Aorta (tissue), 5 donors: Measurements from ENCODE around the gene CC2D2A. TPM values are rescaled to one million over a fixed set of nuclear protein-coding genes. Genes with fewer than 3 reads are reported as not detected.
"Not testable (repeated sequence)": the region's sequence is repeated elsewhere in the genome, so short reads cannot be mapped to it uniquely, and the experiment has no call there.

Source experiments
- ATAC-seq: fragments of 200-7000 bp; cut with Tn5 transposase; one replicate; pipeline ENCODE4 v1.9.1; 2022; ENCODE audit warnings: moderate library complexity; ENCODE audit not compliant: low FRiP score
- DNase-seq, 2 donors: peaks; one replicate each; pipeline ENCODE4 v3.0.0-alpha.2; 2020
- H3K27ac ChIP-seq, 2 donors: one replicate each; pipeline ENCODE4 v1.5.1; 2013; ENCODE audit warnings: low read length in 2 of 2, mild to moderate bottlenecking in 2 of 2, moderate library complexity in 2 of 2, control low read depth in 1 of 2, inconsistent platforms in 1 of 2, low read depth in 1 of 2
- H3K27me3 ChIP-seq, 2 donors: one replicate each; pipeline ENCODE4 v1.6.1; 2013; ENCODE audit warnings: control low read depth in 1 of 2, low read length in 1 of 2, mild to moderate bottlenecking in 1 of 2, moderate library complexity in 1 of 2; ENCODE audit not compliant: insufficient read depth in 2 of 2, control insufficient read depth in 1 of 2
- H3K36me3 ChIP-seq, 2 donors: one replicate each; pipeline ENCODE4 v1.6.1; 2013; ENCODE audit warnings: control low read depth in 1 of 2, low read length in 1 of 2, mild to moderate bottlenecking in 1 of 2; ENCODE audit not compliant: insufficient read depth in 2 of 2, control insufficient read depth in 1 of 2
- H3K4me1 ChIP-seq, 2 donors: one replicate each; pipeline ENCODE4 v1.6.1; 2013; ENCODE audit warnings: low read length in 2 of 2, control low read depth in 1 of 2, mild to moderate bottlenecking in 1 of 2, moderate library complexity in 1 of 2; ENCODE audit not compliant: insufficient read depth in 2 of 2, control insufficient read depth in 1 of 2
- H3K4me3 ChIP-seq, 2 donors: one replicate each; pipeline ENCODE4 v1.5.1; 2013; ENCODE audit warnings: low read length in 2 of 2, control low read depth in 1 of 2, mild to moderate bottlenecking in 1 of 2
- H3K9me3 ChIP-seq: one replicate; pipeline ENCODE4 v1.6.1; 2013; ENCODE audit warnings: mild to moderate bottlenecking, low read length; ENCODE audit not compliant: control insufficient read depth
- WGBS, 2 donors: extraction: QIAGEN DNeasy Blood & Tissue Kit; methylation state at CpG; one replicate each; pipeline ENCODE4 v1.1.7; 2013; 5-methylcytosine and 5-hydroxymethylcytosine counted together
- intact Hi-C, 2 donors: fragments of 100-400 bp; cut with DNase I; formaldehyde crosslinking; loops; one replicate each; pipeline versions ENCODE4 v1.14.2 to v1.15.0; 2022
- polyA plus RNA-seq, 2 donors: library from polyadenylated mRNA; stranded (reverse); fragments of 200-250 nt; gene quantifications; one replicate each; pipeline ENCODE4 v1.2.3, GENCODE V29; 2013
- total RNA-seq, 2 donors: library from RNA; stranded (reverse); fragmentation: NEBNext Ultra II Directional; extraction: Animal tissue kit (Norgen Biotek cat#: 25700); gene quantifications; one replicate each; pipeline ENCODE4 v1.2.1, GENCODE V29; 2021
- donor health status: healthy with polysubstance abuse.
- donor health status: Bipolar disorder and iron deficiency.
- donor health status: DM: no; HTN: no; CAD: no.
- donor health status: DM: no; HTN: no; CAD: no.
- donor health status: DM: yes; HTN: yes; CAD: no.

CC2D2A gene
- total and polyA plus RNA-seq, 4 donors, result 26.4 to 41.9 (median 37.3) TPM

- intact Hi-C loops, result no loop called here
- Histone ChIP-seq H3K9me3 (no peaks in the 10 kb centered on the region), H3K27ac (no peak overlapping the region), H3K4me1 (peaks cover 1 to 2% of the 10 kb centered on the region in 2 donors), H3K4me3 (no peak overlapping the region), H3K36me3 (peaks cover 0 to 2% of the 10 kb centered on the region in 2 donors), H3K27me3 (no peaks in the 10 kb centered on the region)
- ATAC-seq (peak; percentile 46), DNase-seq (no peak)
- WGBS, 2 donors, result 67 to 79% methylated on average over 3 of the region's 3 CpGs
These were observed 118.0 kb downstream of the CC2D2A start for GRCh38 chr4:15587649-15588048.

DNA sequence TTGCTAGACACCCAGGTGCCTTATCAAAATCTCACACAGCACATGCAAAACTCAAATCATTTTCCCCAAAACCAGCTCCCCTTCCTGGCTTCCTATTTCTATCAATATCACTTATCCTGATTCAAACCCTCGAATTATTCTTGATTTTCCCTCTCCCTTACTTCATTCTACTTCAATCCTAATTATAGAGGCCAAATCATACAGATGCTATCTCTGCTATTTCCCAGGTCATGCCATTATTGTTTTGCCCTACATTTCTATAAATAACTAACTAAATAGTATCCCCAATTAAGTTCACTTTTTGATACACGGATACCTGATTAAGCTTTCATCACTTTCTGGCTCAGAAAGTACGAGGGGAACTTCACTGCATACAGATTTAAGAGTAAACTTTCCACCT lies 123.1 kb downstream of the CC2D2A start:
- ATAC-seq (no peak), DNase-seq (no peak)
- peaks cover 0 to 2% of the 10 kb centered on the region in 2 donors for H3K36me3 ChIP-seq
- H3K27ac ChIP-seq, result no peak overlapping the region
- H3K27me3 ChIP-seq, result no peaks in the 10 kb centered on the region
- peaks cover 2 to 6% of the 10 kb centered on the region in 2 donors for H3K4me1 ChIP-seq
- no peak overlapping the region for H3K4me3 ChIP-seq
- no peaks in the 10 kb centered on the region for H3K9me3 ChIP-seq
- intact Hi-C loops, result no loop called here
- 11 to 13% methylated on average over 3 of the region's 3 CpGs for WGBS, 2 donors

DNA sequence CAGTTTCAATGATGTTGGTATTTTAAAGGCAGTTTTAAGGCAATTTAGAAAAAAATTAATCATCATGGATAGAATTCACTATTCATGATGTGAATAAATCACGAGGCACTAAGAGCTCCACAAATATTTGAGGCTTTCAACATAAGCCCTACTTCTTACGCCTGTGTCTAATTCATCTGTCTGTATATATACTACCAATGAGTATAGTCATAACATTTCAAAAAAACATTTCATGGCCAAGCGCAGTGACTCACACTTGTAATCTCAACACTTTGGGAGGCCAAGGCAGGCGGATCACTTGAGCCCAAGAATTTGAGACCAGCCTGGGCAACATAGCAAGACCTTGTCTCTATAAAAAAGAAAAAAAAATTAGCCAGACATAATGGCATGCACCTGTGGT lies 129.0 kb downstream of the CC2D2A start:
- H3K27ac ChIP-seq, result no peak overlapping the region
- WGBS, 2 donors, result 89 to 95% methylated on average over 4 of the region's 4 CpGs
- ATAC-seq, result no peak
- DNase-seq, result no peak
- no peaks in the 10 kb centered on the region for H3K27me3 ChIP-seq
- peaks cover 3 to 7% of the 10 kb centered on the region in 2 donors for H3K36me3 ChIP-seq
- no peaks in the 10 kb centered on the region for H3K4me1 ChIP-seq
- H3K9me3 ChIP-seq, result no peaks in the 10 kb centered on the region
- no peak overlapping the region for H3K4me3 ChIP-seq
- intact Hi-C loops, result no loop called here

DNA sequence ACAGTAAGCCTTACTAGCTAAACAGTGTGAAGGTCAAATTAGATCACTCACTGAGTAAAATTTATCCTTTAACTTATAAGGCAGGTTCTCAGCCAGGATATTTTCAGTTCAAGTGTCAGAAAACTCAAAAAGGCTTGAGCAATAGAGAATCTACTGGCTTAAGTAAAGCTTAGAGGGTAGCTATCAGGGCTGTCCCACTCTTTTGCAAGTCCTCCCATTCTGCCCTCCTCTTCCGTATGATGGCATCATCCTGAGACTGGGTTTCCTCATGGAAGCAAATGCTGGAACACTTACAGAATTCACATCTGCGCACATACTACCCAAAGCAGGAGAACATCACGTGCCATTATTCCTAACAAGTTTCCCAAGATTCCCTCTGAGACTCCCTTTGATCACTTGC lies 130.5 kb downstream of the CC2D2A start:
- intact Hi-C loops, result no loop called here
- WGBS, 2 donors, result 92 to 94% methylated on average over 3 of the region's 3 CpGs
- Histone ChIP-seq H3K4me3 (no peak overlapping the region), H3K27me3 (no peaks in the 10 kb centered on the region), H3K9me3 (no peaks in the 10 kb centered on the region), H3K4me1 (no peaks in the 10 kb centered on the region), H3K27ac (no peak overlapping the region), H3K36me3 (peaks cover 3 to 10% of the 10 kb centered on the region in 2 donors)
- ATAC-seq (no peak), DNase-seq (no peak)

DNA sequence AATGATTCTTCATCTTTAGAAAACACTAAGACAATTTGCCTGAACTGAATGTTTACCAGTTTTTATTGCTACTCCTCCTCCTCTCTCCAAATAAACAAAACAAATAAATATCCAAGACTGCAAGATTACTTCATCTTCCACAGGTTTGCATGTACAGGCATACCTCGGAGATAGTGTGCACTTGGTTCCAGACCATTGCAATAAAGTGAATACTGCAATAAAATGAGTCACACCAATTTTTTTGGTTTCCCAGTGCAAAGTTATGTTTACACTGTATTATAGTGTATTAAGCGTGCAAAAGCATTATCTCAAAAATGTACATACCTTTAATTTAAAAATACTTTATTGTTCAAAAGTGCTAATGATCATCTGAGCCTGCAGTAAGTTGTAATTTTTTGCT lies 132.2 kb downstream of the CC2D2A start:
- Histone ChIP-seq H3K4me3 (no peak overlapping the region), H3K27ac (no peak overlapping the region), H3K36me3 (peaks cover 3 to 10% of the 10 kb centered on the region in 2 donors), H3K9me3 (no peaks in the 10 kb centered on the region), H3K27me3 (no peaks in the 10 kb centered on the region), H3K4me1 (no peaks in the 10 kb centered on the region)
- ATAC-seq (no peak), DNase-seq (no peak)
- intact Hi-C loops, result no loop called here
- WGBS, 2 donors, result 92 to 96% methylated on average over 2 of the region's 2 CpGs

DNA sequence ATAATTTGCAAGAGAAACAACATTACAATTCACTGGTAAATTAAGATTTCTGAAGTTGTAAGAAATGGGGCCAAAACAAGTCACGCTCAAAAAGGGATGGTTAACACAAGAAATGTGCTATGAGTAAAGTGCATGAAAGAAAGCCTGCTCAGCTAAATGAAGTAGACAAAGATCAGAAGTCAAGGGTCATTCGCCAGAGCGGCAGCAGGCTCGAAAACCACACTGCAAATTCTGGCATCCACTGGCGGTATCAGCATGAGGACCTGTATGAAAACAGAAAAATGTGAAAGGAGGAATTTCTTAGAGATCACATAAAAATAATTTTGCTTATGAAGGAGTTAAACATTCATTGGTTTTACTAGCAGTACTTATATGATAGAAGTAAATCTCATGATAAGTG lies 135.9 kb downstream of the CC2D2A start:
- WGBS, 2 donors, result 89 to 91% methylated on average over 5 of the region's 5 CpGs
- no peak overlapping the region for H3K27ac ChIP-seq
- intact Hi-C loops, result no loop called here
- no peak overlapping the region for H3K4me3 ChIP-seq
- H3K4me1 ChIP-seq, result no peaks in the 10 kb centered on the region
- peaks cover 2 to 10% of the 10 kb centered on the region in 2 donors for H3K36me3 ChIP-seq
- no peak for DNase-seq
- H3K9me3 ChIP-seq, result no peaks in the 10 kb centered on the region
- H3K27me3 ChIP-seq, result no peaks in the 10 kb centered on the region
- no peak for ATAC-seq

- ATAC-seq, result no peak
- intact Hi-C loops, result no loop called here
- WGBS, 2 donors, result 23 to 41% methylated on average over 2 of the region's 2 CpGs
- DNase-seq, result no peak
- Histone ChIP-seq H3K27me3 (no peaks in the 10 kb centered on the region), H3K36me3 (no peaks in the 10 kb centered on the region), H3K9me3 (peaks cover 2% of the 10 kb centered on the region), H3K4me1 (no peaks in the 10 kb centered on the region), H3K4me3 (no peak overlapping the region), H3K27ac (no peak overlapping the region)
These were observed 141.2 kb downstream of the CC2D2A start for GRCh38 chr4:15610855-15611254.

DNA sequence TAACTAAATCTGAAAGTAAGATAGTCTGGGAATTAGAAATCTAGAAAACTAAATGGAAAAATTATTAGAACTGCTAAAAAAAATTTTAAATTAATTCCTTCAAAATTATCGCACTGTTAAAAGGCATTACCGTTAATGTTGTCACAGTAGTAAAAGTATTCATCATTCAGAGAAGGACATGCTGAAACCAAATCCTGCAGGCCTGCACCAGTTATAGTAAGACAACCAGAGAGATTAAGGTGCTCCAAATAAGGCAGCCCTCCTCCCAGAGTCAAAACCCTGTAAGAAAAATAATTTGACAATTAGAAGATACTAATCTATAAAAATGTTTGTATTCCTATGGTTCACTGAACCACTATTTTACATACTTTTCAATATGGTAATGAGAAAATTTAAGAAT lies 142.5 kb downstream of the CC2D2A start:
- Histone ChIP-seq H3K4me1 (no peaks in the 10 kb centered on the region), H3K9me3 (peaks cover 2% of the 10 kb centered on the region), H3K36me3 (no peaks in the 10 kb centered on the region), H3K4me3 (no peak overlapping the region), H3K27me3 (no peaks in the 10 kb centered on the region), H3K27ac (no peak overlapping the region)
- intact Hi-C loops, result no loop called here
- ATAC-seq, result no peak
- no peak for DNase-seq
- 89 to 93% methylated on average over 2 of the region's 2 CpGs for WGBS, 2 donors

- ATAC-seq, DNase-seq, H3K36me3 ChIP-seq, H3K27ac ChIP-seq, H3K4me1 ChIP-seq, H3K27me3 ChIP-seq, H3K4me3 ChIP-seq, intact Hi-C loops, H3K9me3 ChIP-seq: not testable (repeated sequence)
- WGBS, 2 donors, result 98% methylated on average over 12 to 24 of the region's 24 CpGs
These were observed 145.2 kb downstream of the CC2D2A start for GRCh38 chr4:15614891-15615290.
